VCaP (cell line): ENCODE measurements around the gene TMEM169.

Source experiments
- H3K27ac ChIP-seq: fragments of 450-650 bp; 2 replicates; pipeline ENCODE4 v1.5.1; 2017
- TF ChIP-seq, protein P1 (sequence below): fragments of 450-650 bp; conservative IDR thresholded peaks from 2 replicates; pipeline ENCODE4 v1.5.1; 2017; ENCODE audit warnings: mild to moderate bottlenecking, moderate library complexity

The TMEM169 gene

DNA sequence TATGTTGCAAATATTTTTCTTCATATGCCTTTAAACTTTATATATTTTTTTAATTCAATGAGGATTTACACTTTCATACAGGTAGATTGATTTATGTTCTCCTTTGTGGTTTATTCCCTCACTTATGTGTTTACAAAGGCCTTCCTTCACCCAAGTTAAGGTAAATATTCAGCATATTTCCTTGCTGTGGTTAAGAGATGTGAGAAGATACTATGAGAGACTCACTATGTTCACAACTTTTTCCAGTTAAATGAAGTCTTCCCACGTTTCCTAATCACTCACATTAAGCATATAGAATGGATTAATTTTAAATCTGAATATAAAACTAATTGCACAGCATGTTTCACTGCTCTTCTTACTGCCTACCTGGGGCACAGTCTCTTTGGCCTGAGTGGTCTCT lies 707 bp upstream of the TMEM169 start:
- TF ChIP-seq, protein P1, sequence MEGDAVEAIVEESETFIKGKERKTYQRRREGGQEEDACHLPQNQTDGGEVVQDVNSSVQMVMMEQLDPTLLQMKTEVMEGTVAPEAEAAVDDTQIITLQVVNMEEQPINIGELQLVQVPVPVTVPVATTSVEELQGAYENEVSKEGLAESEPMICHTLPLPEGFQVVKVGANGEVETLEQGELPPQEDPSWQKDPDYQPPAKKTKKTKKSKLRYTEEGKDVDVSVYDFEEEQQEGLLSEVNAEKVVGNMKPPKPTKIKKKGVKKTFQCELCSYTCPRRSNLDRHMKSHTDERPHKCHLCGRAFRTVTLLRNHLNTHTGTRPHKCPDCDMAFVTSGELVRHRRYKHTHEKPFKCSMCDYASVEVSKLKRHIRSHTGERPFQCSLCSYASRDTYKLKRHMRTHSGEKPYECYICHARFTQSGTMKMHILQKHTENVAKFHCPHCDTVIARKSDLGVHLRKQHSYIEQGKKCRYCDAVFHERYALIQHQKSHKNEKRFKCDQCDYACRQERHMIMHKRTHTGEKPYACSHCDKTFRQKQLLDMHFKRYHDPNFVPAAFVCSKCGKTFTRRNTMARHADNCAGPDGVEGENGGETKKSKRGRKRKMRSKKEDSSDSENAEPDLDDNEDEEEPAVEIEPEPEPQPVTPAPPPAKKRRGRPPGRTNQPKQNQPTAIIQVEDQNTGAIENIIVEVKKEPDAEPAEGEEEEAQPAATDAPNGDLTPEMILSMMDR, result no peak
- peak overlapping the region; percentile 84 for H3K27ac ChIP-seq

DNA sequence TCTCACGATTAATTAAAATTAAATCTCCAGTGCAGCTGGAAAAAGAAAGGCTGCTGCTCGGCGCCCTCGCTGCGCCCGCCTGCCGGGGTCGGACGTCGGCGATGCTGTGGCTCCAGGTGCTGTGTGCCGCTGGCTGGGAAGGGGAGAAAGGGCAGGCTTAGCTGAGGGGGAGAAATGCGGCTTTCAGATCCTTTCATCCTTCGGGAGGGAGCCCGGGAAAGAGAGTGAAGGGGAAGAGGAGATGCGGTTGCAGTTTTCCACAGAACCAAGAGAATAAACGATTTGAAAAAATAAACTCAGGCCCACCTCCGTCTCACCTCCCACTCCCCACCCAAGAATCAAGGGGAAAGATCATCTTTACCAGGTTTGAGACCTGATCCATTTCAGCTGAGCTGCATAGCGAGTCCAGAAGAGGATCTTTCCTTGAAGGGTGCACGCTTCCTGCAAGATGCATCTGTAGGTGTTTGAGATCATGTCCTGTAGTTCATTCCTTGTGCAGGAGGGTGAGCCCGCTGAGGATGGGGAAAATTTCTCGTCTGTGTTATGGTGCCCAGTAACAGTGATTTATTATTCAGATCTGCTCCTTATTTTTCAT lies 495 bp downstream of the TMEM169 start:
- peak overlapping the region; percentile 84 for H3K27ac ChIP-seq
- TF ChIP-seq, protein P1, result no peak

- TF ChIP-seq, protein P1, result no peak
- peak overlapping the region; percentile 84 for H3K27ac ChIP-seq
Observed at GRCh38 chr2:216082805-216083204, 1.1 kb downstream of the TMEM169 start.

DNA sequence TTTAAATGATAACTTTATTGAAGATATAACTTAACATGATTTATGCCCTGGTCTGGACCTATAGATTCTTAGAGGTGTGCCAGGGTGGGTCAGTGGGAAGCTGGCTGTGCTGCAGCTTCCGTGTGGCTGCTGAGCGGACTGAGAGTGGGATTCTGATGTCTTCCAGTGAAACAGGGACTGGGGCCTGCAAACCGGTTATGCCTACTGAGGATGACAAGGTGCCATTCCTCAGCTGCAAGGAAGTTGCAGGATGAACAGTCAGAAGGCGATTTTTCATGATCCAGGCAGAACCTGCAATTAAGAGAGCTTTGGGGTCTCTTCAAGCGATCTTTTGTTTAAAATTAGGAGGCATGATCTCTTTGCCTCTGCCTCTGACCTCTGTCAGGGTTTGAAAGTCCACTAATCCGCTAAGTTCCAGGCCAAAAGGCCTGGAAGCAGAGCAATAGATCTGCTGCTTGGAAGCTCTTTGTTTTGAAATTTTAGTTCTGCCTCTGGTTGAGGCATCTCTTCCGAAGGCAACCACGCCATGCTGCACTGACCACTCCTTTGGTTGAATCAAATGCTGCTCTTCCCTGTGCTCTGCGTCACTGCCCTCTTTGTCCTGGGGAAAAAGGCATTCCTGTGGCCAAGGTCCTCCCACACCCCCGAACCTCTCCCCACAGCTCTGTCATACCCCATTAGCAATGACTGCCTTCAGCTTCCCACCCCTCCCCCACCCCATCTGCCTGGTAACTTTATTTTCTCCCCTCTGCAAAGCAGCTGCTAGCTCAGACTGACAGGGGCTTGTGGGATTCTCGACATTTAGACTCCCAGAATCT lies 2.0 kb downstream of the TMEM169 start:
- peak overlapping the region; percentile 84 for H3K27ac ChIP-seq

DNA sequence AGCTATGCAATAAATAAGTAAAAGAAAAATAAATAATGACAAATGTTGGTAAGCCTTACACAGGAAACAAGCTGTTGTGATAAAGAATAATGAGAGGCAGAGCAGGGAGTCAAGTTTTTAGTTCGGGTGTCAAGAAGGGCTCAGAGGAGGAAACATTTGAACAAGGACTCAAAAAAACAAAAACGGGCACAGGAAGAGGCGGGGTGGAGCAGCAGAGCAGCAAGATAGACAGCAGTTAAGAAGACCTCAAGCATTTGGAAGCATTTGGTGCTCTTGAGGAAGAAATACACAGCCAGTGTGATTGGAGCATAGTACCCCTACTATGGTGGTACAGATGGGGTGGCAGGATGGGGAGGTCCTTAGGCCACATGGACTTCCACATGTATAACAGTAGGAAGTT lies 2.8 kb downstream of the TMEM169 start:
- H3K27ac ChIP-seq, result no peak overlapping the region
- TF ChIP-seq, protein P1, result no peak

More for the DNA sequence above, 2.0 kb downstream of the TMEM169 start:
- TF ChIP-seq, protein P1, result no peak

- no peak overlapping the region for H3K27ac ChIP-seq
- TF ChIP-seq, protein P1, result no peak
Observed at GRCh38 chr2:216086207-216086893, 4.6 kb downstream of the TMEM169 start.

DNA sequence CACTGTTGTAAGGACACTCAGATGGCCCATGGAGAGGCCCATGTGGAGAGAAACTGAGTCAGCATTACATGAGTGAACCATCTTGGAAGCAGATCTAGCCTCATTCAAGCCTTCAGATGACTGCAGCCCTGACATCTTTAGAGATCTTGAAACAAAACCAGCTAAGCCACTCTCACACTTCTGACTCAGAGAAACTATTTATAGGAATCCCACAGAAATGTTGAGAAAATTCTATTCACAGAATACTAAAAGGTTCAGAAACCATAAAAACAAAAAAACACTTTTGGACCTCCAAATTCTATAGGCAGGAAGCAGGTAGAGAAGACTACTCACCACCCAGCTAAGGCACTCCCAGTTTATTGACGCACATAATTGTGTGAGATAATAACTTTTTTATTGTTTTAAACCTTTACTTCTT lies 8.7 kb downstream of the TMEM169 start:
- H3K27ac ChIP-seq, result peak overlapping the region; percentile 85
- TF ChIP-seq, protein P1, result no peak
